Measurements from ENCODE around the gene GPR32.
A peak's percentile ranks its signal among the peaks of the same experiment; 100 is the strongest.

Gene GPR32

DNA sequence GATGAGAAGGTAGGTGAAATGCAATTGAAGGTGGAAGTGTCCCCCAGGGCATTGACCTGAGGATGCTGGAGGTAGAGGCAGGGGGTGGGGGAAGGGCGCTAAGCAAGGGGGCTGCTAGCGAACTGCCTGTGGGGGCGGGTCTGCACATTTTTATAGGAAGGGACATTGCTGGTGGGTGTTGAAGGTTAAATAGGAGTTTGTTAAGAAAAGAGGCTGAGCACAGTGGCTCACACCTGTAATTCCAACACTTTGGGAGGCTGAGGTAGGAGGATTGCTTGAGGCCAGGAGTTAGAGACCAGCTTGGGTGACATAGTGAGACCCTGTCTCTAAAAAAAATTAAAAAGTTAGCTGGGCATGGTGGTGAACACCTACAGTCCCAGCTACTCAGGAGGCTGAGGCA is 14.4 kb downstream of the GPR32 start:
- DNase-seq, result no peak

DNA sequence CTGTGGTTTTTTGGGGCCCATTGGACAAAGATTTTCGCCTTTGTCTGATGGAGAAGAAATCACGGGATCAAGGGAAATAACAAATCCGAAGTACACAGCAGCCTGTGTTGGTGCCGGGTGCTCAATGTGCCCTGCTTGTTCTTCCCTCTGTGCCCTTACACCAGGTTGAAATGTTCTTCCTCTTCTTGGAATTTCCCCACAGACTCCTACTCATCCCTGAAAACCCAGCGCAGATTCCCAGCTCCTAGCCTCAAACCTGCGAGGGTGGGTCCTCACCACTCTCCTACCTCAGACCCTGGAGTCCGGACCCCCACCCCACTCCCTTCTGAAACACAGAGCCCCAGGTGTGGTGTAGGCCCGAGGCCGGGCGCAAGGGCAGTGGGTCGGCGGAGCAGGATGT is 15.1 kb downstream of the GPR32 start:
- no peak for DNase-seq

DNA sequence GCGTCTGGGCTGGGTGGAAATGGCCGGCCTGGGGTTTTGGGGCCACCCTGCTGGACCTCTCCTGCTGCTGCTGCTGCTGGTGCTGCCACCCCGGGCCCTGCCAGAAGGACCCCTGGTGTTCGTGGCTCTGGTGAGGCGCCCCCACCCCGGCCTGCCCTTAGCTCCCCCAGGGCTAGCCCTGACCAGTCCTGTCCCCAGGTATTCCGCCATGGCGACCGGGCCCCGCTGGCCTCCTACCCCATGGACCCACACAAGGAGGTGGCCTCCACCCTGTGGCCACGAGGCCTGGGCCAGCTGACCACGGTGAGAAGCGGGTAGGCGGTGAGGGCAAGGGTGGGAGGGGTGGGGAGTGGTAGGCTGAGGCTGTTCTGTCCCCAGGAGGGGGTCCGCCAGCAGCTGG is 20.1 kb downstream of the GPR32 start, which contains the start of gene ACP4:
TSS of gene ACP4 (plus strand) at position 20 of the 400 bp plus-strand sequence. CDS start at position 20, 0 bp downstream.
- no peak for DNase-seq

DNA sequence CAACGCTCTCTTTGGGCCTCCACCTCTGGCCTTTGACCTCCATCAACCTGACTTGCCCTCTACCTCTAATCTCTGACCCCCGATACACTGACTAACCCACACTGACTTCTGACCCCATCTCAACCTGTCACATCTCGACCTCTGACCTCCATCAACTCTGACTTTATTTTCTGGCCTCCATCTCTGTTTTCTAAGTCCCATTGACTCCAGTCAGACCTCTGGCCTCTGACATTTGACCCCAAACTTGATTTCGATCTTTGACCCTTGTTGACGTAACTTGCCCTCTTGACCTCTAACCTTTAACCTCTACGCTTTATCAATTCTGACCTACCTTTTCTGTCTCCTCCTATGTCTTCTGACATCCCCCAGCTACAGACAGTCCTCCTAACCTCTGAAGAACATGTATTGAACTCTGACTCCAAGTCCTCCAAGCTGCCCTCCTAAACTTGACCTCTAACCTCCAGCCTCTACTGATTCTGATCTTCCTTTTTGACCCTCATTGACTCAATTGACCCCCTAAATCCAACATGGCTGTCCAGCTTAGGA is 20.7 kb downstream of the GPR32 start:
- DNase-seq, result no peak

DNA sequence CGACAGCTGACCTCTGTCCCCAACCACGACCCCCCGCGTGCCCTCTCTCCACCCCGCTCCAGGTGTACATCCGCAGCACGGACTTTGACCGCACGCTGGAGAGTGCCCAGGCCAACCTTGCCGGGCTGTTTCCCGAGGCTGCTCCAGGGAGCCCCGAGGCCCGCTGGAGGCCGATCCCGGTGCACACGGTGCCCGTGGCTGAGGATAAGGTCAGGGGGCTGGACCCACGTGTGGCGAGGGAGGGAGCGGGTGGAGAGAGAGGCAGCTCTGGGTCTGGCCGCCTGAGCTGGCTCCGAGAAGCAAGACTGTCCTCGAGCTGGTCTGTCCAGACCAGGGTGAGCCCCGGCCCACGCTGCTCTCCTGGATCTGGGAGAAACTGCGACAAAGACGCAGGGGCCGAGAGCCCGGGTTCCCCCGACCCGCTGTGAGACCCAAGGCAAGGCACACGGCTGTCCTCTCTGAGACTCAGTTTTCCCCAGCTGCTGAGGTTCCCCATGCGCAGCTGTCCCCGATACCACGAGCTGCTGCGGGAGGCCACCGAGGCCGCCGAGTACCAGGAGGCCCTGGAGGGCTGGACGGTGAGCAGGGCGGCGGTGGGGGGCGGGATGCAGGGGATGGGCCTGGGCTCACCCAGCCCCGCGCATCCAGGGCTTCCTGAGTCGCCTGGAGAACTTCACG is 21.5 kb downstream of the GPR32 start:
- no peak for DNase-seq

DNA sequence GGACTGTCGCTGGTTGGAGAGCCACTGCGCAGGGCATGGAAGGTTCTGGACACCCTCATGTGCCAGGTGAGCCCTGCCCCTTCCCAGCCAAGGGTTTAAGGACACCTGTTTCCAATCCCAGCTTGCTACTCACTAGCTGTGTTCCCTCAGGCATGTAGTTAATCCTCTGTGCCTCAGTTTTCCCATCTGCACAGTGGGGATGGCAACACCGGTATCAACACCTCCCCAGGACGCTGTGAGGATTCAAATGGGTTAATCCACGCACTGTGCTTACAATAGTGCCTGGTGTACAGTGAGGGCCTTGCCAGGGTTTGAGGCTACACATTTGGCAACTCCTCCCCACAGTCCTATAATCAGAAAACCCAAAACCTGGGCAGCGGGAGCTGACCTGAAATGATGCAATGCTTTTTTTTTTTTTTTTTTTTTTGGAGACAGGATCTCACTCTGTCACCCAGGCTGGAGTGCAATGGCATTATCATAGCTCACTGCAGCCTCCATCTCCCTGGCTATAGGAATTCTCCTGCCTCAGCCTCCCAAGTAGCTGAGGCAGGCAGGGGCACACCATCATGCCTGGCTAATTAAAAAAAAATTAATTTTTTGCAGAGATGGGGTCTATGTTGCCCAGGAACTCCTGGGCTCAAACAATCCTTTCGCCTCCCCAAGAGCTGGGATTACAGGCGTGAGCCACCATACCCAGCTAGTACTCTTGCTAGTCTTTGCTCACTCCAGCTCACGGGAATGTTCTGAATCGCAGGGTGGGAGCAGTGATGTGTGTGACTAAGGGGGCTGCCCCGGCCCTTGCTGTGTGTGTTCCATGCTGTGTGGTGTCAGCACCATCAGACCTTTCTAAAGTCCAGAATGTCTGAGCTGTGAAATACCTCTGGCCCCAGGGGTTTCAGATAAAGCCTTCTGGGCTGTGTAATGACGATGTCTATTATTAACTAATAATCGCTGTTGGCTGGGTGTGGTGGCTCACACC is 22.3 kb downstream of the GPR32 start:
- DNase-seq, result no peak

DNA sequence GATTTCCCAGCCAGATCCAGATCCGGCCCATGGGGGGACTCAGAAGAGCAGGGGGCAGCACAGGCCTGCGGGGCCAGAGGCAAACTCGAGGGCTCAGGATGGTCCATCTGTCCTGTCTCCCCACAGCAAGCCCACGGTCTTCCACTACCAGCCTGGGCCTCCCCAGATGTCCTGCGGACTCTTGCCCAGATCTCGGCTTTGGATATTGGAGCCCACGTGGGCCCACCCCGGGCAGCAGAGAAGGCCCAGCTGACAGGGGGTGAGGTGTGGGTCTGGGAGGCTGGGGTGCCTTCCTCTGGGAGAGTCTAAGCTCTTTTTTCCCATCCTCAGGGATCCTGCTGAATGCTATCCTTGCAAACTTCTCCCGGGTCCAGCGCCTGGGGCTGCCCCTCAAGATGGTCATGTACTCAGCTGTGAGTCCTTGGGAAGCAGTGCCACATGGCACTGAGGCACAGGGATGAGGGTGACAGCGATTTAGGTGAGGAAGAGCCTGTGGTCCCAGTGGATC is 23.3 kb downstream of the GPR32 start:
- no peak for DNase-seq

DNA sequence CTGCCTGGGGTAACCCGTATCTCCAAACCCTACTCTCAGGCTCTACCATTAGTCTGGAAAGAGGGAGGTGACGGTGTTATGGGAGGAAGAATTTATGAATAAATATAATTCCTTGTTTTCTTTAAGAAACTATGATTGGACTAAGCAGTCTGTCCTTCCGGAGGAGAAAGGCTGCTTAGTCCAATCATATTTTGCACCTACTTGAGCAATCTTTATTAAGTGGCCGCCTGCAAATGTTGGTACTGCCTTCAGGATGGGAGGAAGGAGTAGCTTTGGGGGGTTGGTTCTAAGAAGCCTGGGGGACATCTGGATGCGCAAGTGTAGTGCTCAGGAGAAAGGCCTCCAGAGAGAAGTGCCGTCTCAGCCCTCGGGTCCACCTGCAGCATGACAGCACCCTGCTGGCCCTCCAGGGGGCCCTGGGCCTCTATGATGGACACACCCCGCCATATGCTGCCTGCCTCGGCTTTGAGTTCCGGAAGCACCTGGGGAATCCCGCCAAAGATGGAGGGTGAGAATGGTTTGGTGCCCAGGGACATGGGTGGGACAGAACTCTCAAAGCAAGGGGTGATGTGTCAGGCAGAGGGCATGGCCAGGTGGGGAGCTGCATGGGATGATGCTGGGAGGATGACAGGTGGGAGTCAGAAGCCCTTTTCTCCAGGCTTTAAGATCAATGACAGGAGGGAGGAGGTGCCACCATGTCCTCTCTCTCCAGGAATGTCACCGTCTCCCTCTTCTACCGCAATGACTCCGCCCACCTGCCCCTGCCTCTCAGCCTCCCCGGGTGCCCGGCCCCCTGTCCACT is 24.0 kb downstream of the GPR32 start:
- no peak for DNase-seq

DNA sequence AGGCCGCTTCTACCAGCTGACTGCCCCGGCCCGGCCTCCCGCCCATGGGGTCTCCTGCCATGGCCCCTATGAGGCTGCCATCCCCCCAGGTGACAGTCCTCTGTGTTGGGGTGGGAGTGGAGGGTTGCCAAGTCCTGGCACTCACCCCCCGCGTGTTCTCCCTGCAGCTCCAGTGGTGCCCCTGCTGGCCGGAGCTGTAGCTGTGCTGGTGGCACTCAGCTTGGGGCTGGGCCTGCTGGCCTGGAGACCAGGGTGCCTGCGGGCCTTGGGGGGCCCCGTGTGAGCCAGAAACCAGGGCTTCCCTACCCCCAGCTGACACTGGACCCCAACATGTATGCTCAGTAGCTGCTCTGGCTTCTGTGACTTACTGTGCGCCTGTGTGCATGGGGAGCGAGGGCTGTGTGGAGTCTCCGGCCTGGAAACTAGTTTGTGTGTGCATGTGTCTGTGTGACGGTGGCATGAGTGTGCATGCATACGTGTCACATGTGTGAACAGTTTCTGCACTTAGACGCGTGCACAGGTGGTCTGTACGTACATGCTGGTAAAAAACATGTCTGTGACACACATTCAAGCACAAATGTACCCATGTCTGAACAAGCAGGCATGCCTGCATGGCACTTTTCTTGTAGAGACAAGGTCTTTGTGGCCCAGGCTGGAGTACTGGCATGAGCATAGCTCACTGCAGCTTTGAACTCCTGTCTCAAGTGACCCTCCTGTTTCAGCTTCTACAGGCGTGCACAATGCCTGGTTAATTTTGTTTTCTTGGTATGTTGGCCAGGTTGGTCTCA is 24.8 kb downstream of the GPR32 start:
- DNase-seq, result no peak

DNA sequence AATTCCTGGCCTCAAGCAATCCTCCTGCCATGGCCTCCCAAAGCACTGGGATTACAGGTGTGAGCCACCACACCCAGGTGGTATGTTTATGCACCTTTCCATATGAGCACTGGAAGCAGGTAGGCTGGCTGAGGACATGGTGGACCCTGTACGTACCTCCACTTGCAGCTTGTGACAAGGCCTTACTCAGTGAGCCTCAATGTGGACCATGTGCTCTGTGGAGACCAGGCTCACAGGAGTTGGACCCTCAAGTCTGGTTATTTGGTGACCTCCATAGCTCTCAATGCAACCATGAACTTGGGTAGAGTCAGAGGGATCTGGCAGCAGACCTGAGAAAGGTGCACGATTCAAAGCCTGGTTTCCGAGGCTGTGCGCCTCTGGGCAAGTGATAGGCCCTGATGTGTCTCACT is 25.4 kb downstream of the GPR32 start:
- no peak for DNase-seq

DNA sequence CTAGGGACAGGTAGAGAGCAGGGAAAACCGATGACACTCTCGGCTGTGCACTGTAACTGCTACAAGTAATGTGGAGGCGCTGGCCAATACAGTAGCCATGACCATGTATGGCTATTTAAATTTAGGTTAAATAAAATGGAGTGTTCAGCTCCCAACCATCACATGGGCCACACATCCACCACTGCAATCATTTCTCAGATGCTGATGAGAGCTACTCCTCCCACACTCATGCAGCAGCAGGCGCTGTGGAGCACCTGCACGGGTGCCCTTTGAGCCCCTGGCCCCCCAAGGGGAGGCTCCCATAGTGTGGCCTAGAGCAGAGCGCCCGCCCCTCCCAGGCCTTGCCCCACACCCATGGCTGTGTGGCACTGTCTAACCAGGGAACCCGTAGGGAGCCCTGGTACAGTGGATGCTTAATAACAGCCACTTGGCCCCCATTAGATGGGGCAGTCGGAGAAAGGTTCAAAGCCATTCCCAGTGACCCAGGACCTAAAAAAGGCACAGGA is 25.9 kb downstream of the GPR32 start:
- DNase-seq, result no peak

DNA sequence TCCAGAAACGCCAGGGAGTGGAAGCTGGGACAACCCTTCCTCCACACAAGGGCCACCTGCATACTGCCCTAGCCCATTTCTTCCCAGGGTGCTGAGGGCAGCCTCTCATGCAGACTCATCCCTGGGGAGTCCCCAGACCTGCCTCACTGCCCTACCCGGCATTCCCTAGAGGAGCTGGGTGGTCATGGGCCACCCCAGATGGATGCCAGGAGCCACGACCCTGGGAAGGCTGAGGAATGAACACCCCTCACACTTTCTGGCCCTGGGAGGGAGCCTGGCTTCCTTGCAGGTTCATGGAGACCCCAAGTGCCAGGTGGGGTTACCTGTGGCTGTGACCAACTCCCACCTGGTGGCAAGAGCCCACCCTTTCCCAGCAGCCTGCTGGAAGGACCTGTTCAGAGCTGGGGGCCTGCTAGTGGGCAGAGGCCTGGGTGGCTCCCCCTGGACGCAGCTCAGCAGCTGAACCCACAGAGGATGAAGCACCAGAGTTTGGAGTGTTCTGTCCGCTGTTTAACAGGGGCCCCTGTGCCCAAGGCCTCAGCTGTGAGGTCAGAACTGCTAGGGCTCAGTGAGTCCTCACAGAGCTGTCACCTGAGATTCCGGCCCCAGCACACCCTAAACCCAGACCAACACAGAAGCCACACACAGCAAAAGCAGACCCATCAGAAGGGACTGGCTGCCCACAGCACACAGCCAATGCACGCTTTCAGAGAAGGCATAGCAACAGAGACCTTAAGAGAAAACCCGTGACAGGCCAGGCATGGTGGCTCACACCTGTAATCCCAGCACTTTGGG is 26.6 kb downstream of the GPR32 start:
- no peak for DNase-seq

DNA sequence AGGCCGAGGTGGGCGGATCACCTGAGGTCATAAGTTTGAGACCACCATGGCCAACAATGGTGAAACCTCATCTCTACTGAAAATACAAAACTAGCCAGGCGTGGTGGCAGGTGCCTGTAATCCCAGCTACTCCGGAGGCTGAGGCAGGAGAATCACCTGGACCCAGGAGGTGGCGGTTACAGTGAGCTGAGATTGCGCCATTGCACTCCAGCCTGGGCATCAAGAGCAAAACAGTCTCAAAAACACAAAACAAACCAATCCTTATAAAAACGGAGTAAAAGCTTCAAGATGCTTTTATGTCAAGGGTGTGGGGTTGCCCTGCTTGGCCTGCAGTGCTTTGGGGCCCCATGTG is 27.1 kb downstream of the GPR32 start:
- no peak for DNase-seq

DNA sequence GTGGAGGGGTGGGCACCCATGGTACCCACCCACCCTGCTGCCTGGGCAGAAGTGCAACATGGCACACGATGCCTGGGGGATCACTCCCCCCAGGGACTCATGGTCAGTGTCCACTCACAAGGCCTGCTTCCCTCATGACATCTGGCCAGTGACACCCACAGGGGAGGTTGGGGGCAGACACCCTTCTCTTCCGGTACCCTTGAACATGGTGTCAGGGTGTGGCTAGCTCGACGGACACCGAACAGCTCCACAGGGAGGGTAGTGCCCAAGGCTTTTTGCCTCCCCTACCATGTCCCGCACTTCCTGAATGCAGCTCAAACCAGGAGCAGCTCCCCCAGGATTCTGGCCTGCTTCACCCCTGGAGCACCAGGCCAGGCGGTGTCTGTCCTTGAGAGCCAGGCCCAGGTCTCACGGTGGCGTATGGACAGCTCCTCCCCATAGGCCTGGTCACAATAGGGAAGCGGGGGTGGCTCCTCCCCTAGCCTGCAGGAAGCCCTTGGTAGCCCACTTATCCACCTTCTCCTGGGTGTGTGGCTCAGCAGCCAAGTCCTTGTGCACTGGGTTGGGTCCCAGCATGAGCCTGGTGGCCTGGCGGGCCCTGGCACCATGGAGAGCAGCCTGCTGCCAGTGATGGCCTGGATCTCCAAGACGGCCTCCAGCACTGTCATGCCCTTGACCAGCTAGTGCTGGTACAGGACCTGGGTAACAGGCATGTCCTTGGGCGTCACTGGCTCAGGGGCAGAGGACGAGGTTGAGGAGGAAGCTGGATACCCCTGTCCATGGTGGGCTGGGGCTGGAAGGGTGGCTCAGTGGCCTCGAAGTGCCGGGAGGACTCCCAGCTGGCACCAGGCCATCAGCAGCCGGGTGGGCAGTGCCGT is 27.8 kb downstream of the GPR32 start:
- DNase-seq, result no peak

DNA sequence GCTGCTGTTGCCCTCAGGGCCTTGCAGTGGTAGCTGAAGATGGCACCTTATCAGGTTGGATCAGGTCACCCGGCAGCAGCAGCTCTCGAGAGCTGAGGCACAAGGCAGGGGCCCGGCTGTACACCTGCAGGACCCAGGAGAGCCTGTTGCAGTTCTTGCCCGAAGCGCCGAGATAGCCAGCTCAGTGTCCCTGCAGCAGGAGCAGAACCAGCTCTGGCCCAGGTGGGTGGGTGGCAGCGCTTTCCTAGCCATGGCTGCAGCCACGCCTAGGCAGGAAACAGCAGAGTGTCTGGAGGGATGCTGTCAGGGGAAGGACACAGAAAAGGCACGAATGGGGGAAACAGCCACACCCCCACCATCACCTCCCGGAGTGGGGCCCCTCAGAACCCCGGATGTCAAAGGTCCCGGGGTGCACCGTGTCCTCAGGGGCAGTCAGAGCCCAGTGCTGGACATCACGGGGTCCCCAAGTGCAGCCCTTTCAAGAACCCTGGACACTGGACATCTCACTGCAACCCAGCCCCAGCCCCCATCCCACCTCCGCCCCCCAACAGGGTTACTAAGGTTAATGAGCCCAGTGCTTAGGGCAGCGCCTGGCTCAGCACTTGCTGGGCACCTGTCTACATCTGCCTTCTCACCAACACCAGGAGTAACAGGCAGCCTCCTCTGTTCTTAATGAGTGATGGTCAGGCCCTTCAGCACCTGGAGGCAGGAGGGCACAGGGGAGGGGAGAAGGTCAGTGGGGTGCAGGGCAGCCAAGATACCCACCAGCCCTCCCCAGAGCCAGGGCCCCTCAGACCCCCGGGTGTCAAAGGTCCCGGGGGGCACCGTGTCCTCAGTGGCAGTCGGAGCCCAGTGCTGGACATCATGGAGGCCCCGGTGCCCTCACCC is 28.6 kb downstream of the GPR32 start:
- DNase-seq, result no peak

DNA sequence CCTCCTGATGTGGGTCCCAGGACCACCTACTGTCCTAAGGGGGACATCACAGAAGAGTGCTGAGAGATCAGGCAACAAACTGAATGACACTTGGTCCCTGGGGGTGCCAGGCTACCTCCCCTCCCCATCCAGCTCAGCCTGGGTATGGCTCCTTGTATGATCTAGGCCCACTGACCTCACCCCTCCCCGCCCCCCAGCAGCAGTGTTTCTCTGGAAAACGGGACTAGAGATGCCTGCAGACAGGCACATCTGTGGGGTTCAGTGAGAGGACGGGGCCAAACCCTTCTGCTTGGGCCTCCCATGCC is 29.2 kb downstream of the GPR32 start:
- DNase-seq, result no peak

DNA sequence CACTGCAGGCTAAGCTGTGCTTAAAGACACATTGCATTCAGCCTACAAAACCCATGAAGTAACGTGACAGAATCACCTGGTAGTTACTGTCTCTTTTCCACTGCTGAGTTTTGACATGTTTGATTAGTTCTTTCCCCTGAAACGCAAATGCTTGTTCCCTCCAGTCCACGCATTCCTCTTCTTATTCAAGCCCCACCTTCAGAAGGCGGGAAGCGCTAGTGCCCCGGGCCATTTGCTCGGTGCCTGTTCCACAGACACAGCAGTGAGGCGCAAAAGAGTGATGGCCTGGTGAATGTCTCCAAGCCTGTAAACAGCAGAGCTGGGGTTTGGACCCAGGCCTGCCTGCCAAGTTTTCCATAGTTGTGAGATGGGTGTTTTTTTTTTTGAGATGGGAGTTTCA is 30.8 kb downstream of the GPR32 start:
- DNase-seq, result no peak

DNA sequence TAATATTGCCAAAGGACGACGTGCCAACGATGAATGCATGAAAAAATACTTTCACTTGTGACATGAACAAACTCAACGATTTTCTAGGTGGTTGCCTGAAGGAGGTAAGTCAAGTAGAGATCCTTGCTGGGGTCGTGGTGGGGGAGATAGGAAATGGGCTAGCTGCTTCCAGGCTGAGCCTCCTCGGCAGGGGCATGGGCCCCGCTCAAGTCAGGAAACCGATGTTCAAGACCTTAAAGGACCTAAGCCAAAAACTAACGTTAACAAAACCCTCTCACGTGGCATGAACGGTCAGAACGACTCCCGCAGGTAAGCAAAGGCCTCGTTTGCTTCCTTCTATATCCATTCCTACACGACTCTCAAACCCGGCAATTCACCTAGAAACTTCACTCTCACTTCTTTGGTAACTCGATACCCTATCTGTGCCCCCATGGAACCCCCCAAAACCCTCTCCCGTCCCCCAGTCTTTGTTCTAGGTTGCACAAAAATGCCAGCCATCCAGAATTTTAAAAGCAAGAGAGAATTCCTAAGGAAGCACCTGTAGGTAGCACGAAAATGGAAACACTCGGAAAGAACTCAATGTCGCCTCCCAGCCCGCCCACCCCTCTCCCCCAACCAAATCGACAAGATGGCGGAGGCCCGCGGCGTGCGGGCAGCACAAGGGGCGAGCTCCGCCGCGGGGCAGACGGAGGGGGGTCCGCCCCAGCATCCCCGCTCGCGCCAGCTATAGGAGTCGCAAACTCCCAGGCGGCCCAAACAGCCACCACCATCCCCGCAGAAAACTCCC is 33.6 kb downstream of the GPR32 start:
- peak; percentile 8 for DNase-seq
